H1 (cell line): ENCODE results near the gene ELMO1.

Source experiments
- ATF3 ChIP-seq: IDR thresholded peaks from 2 replicates; pipeline ENCODE4 v1.6.1; 2011; ENCODE audit warnings: low read depth, mild to moderate bottlenecking, low read length; ENCODE audit not compliant: insufficient read depth
- BACH1 ChIP-seq: IDR thresholded peaks from 2 replicates; pipeline ENCODE4 v1.6.1; 2012; ENCODE audit warnings: low read length, improper control_type of control experiment
- CTCF ChIP-seq, 3 experiments: IDR thresholded peaks; 1 replicate in 2 of 3; 2 replicates in 1 of 3; pipeline versions ENCODE4 v1.5.1 to v1.6.1; 2011; ENCODE audit warnings: low read length in 3 of 3, mild to moderate bottlenecking in 3 of 3, inconsistent platforms in 2 of 3, low read depth in 1 of 3, moderate library complexity in 1 of 3; ENCODE audit not compliant: insufficient read depth in 1 of 3; ENCODE audit errors: control extremely low read depth in 1 of 3
- EZH2 ChIP-seq: fragments of 200-600 bp; sonication (generic); IDR thresholded peaks from 2 replicates; pipeline ENCODE4 v1.7.1; 2012; ENCODE audit warnings: low read depth, mild to moderate bottlenecking, moderate library complexity, low read length, inconsistent platforms; ENCODE audit not compliant: severe bottlenecking
- HDAC6 ChIP-seq: IDR thresholded peaks from one replicate; pipeline ENCODE4 v1.7.1; 2012; ENCODE audit warnings: low read depth, mild to moderate bottlenecking, inconsistent platforms, low read length, moderate library complexity
- NANOG ChIP-seq: IDR thresholded peaks from 2 replicates; pipeline ENCODE4 v1.6.1; 2011; ENCODE audit warnings: low read length, low read depth, mild to moderate bottlenecking, inconsistent platforms; ENCODE audit not compliant: insufficient read depth, poor library complexity, severe bottlenecking
- NRF1 ChIP-seq: IDR thresholded peaks from 2 replicates; pipeline ENCODE4 v1.6.1; 2011; ENCODE audit warnings: mild to moderate bottlenecking, low read depth, low read length, improper control_type of control experiment
- POLR2A ChIP-seq, 2 experiments: IDR thresholded peaks; 1 replicate in 1 of 2; 2 replicates in 1 of 2; pipeline ENCODE4 v1.6.1; 2011; ENCODE audit warnings: low read depth in 2 of 2, low read length in 2 of 2, mild to moderate bottlenecking in 2 of 2; ENCODE audit errors: control extremely low read depth in 1 of 2
- POLR2AphosphoS5 ChIP-seq: IDR thresholded peaks from 2 replicates; pipeline ENCODE4 v1.6.1; 2011; ENCODE audit warnings: low read depth, low read length
- RFX5 ChIP-seq: IDR thresholded peaks from 2 replicates; pipeline ENCODE4 v1.6.1; 2011; ENCODE audit warnings: low read depth, low read length, improper control_type of control experiment, borderline replicate concordance
- SIN3A ChIP-seq, 2 experiments: IDR thresholded peaks in 1 of 2; conservative IDR thresholded peaks in 1 of 2; 2 replicates each; pipeline ENCODE4 v1.6.1; 2011 to 2012; ENCODE audit warnings: low read length in 2 of 2, improper control_type of control experiment in 1 of 2, low read depth in 1 of 2, mild to moderate bottlenecking in 1 of 2
- SP1 ChIP-seq: IDR thresholded peaks from 2 replicates; pipeline ENCODE4 v1.6.1; 2011; ENCODE audit warnings: low read depth, low read length
- SRF ChIP-seq: IDR thresholded peaks from 2 replicates; pipeline ENCODE4 v1.6.1; 2011; ENCODE audit warnings: mild to moderate bottlenecking, low read depth, low read length, moderate library complexity

- no peak for TF ChIP-seq NANOG
- TF ChIP-seq EZH2 = no peak
- TF ChIP-seq CTCF (IDR thresholded peaks at IDR 0.05; ENCODE audit: control extremely low read depth in 1 of 3, insufficient read depth in 1 of 3, low read depth in 1 of 3, low read length in 3 of 3) = no peak
- no peak for TF ChIP-seq SRF
- TF ChIP-seq POLR2A (IDR thresholded peaks at IDR 0.05; ENCODE audit: control extremely low read depth in 1 of 2, low read depth in 2 of 2, low read length in 2 of 2) = no peak
- no peak for TF ChIP-seq NRF1
- TF ChIP-seq ATF3 = no peak
- TF ChIP-seq BACH1 = no peak
- TF ChIP-seq RFX5 = no peak
- TF ChIP-seq SP1 = no peak
- no peak for TF ChIP-seq POLR2AphosphoS5
- no peak for TF ChIP-seq HDAC6
- TF ChIP-seq SIN3A (conservative IDR thresholded peaks at IDR 0.05 in 1 of 2, IDR thresholded peaks at IDR 0.05 in 1 of 2; ENCODE audit: low read depth in 1 of 2, low read length in 2 of 2) = no peak
These were observed 476.5 kb downstream of the ELMO1 start for GRCh38 chr7:36972140-36972518.
